ENCODE measurements around the gene F2RL2. TPM values are rescaled to one million over a fixed set of nuclear protein-coding genes. Genes with fewer than 3 reads are reported as not detected.

The F2RL2 gene
- total and polyA plus RNA-seq, 2 of the 4 experiments (the other 2 are of a cell fraction) = 21.7 to 32.8 TPM

DNA sequence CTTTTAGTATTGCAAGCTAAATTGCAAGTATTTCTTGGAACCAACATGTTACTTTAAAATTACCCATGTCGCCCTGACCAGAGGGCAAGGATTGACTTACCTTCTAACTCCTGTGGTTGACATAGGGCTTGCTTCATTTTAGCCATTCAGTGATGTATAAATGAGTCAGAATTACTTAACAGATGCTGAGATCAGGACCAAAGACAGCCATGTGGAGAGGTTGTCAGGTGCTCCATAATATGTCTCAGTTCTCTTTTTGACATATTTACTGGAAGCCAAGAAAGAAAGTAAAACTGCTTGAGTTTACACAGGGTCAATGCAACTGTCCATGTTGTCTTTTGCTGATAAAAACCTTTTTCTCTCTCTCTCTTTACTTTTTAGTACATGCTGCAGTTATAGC, 33.2 kb downstream of the F2RL2 start:
- Histone ChIP-seq H3K56ac (ENCODE audit: extremely low read depth, insufficient read depth, low read length) (no peak overlapping the region), H2BK15ac (ENCODE audit: low read depth, low read length) (no peak overlapping the region), H2AK9ac (replicated peaks; ENCODE audit: low read depth, low read length, poor library complexity) (no peak overlapping the region), H3K9ac (ENCODE audit: low read depth, low read length) (no peak overlapping the region), H3K4me1 (ENCODE audit: control insufficient read depth, insufficient read depth, low read length) (no peaks in the 10 kb centered on the region), H2BK5ac (ENCODE audit: low read depth, low read length, poor library complexity, severe bottlenecking) (no peak overlapping the region), H4K8ac (ENCODE audit: low read depth in 2 of 2, low read length in 2 of 2) (no peak overlapping the region), H4K91ac (ENCODE audit: insufficient read depth, low read depth, low read length) (no peak overlapping the region), H3K14ac (replicated peaks; ENCODE audit: low read depth, low read length) (no peak overlapping the region), H3K9me3 (ENCODE audit: control insufficient read depth, insufficient read depth, low read length) (no peaks in the 10 kb centered on the region; the same call in 1 of the 2 replicates), H3K23ac (ENCODE audit: low read depth, low read length) (no peak overlapping the region), H3K9me1 (ENCODE audit: insufficient read depth, low read length) (no peaks in the 10 kb centered on the region), H3K4me2 (ENCODE audit: low read depth, low read length) (no peak overlapping the region), H3K27ac (ENCODE audit: insufficient read depth, low read length) (no peak overlapping the region), H3K79me1 (ENCODE audit: low read depth in 1 of 2, low read length in 2 of 2) (no peaks in the 10 kb centered on the region), H2BK20ac (ENCODE audit: low read depth, low read length) (no peak overlapping the region), H3K36me3 (ENCODE audit: control insufficient read depth, insufficient read depth, low read length) (no peaks in the 10 kb centered on the region), H2AFZ (replicated peaks; ENCODE audit: low read length, poor library complexity) (no peak overlapping the region), H3K4me3 (ENCODE audit: insufficient read depth, low read depth, low read length) (no peak overlapping the region), H3K4ac (ENCODE audit: low read depth, low read length) (no peak overlapping the region), H4K20me1 (ENCODE audit: insufficient read depth, low read length) (no peaks in the 10 kb centered on the region), H4K5ac (ENCODE audit: low read depth, low read length) (no peak overlapping the region), H2AK5ac (ENCODE audit: low read depth, low read length) (no peak overlapping the region), H3K18ac (ENCODE audit: low read depth, low read length) (no peak overlapping the region), H3K27me3 (ENCODE audit: control insufficient read depth, insufficient read depth, low read length) (peaks cover 23% of the 10 kb centered on the region), H2BK120ac (ENCODE audit: low read depth, low read length) (no peak overlapping the region)
- ATAC-seq (ENCODE audit: low read depth) = no peak
- no peak for DNase-seq
- dilution Hi-C loops (cut with HindIII; ENCODE audit: low sequenced_read_pairs, unreplicated experiment) = no loop called here
- POLR2A ChIA-PET (ENCODE audit: unreplicated experiment) = no interaction called here
- BruUV-seq (replicated peaks) = no TSS peak
- in situ Hi-C loops (cut with MboI; ENCODE audit: low sequenced_read_pairs) = no loop called here
- TF ChIP-seq, protein P1, sequence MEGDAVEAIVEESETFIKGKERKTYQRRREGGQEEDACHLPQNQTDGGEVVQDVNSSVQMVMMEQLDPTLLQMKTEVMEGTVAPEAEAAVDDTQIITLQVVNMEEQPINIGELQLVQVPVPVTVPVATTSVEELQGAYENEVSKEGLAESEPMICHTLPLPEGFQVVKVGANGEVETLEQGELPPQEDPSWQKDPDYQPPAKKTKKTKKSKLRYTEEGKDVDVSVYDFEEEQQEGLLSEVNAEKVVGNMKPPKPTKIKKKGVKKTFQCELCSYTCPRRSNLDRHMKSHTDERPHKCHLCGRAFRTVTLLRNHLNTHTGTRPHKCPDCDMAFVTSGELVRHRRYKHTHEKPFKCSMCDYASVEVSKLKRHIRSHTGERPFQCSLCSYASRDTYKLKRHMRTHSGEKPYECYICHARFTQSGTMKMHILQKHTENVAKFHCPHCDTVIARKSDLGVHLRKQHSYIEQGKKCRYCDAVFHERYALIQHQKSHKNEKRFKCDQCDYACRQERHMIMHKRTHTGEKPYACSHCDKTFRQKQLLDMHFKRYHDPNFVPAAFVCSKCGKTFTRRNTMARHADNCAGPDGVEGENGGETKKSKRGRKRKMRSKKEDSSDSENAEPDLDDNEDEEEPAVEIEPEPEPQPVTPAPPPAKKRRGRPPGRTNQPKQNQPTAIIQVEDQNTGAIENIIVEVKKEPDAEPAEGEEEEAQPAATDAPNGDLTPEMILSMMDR (conservative IDR thresholded peaks at IDR 0.05; ENCODE audit: low read depth, low read length) = no peak
- TF ChIP-seq NFE2L2 (IDR thresholded peaks at IDR 0.05; ENCODE audit: low read depth, low read length) = no peak
- TF ChIP-seq FOS (IDR thresholded peaks at IDR 0.05; ENCODE audit: low read depth, low read length) = no peak
- TF ChIP-seq RAD21 (IDR thresholded peaks at IDR 0.05; ENCODE audit: low read length) = no peak
- no peak for TF ChIP-seq RFX5 (IDR thresholded peaks at IDR 0.05; ENCODE audit: low read depth, low read length)
- no peak for TF ChIP-seq BHLHE40 (IDR thresholded peaks at IDR 0.05; ENCODE audit: low read depth, low read length)
- TF ChIP-seq USF2 (IDR thresholded peaks at IDR 0.05; ENCODE audit: low read depth, low read length) = no peak
- TF ChIP-seq MAFK (IDR thresholded peaks at IDR 0.05; ENCODE audit: low read depth, low read length) = no peak
- no peak for TF ChIP-seq RCOR1 (IDR thresholded peaks at IDR 0.05; ENCODE audit: insufficient replicate concordance, low read length)
- no peak for TF ChIP-seq MAZ (IDR thresholded peaks at IDR 0.05; ENCODE audit: borderline replicate concordance, low read depth, low read length)
- TF ChIP-seq MXI1 (IDR thresholded peaks at IDR 0.05; ENCODE audit: borderline replicate concordance, low read depth, low read length) = no peak
- TF ChIP-seq CEBPB (IDR thresholded peaks at IDR 0.05; ENCODE audit: low read depth, low read length) = no peak
- TF ChIP-seq CHD1 (IDR thresholded peaks at IDR 0.05; ENCODE audit: low read depth, low read length) = no peak
- CTCF ChIA-PET = interaction anchor here (1.1 kb wide), 1 partner anchor 9 kb away, joined by 3 read pairs; no protein-coding TSS in a partner anchor
- intact Hi-C loops (cut with micrococcal nuclease) = no loop called here
- no CpG with 5 or more reads among the region's 1 CpG for WGBS, 2 experiments (ENCODE audit: extremely low coverage in 2 of 2, insufficient read length in 1 of 2)

All from IMR-90 (cell line).